Panc1 (cell line): ENCODE data around the gene NPHP4. TPM values are rescaled to one million over a fixed set of nuclear protein-coding genes. Genes with fewer than 3 reads are reported as not detected.

Source experiments
- ATAC-seq: fragments of 200-7000 bp; cut with Tn5 transposase; 2 replicates; pipeline ENCODE4 v1.9.1; 2020; ENCODE audit warnings: mild to moderate bottlenecking, moderate library complexity
- BruUV-seq: library from RNA; stranded (reverse); fragments of 400-500 nt; replicated peaks from 2 replicates; lab custom pipeline; 2021; lab: Mats Ljungman, UMichigan
- CTCF ChIA-PET: fragments of 300-600 bp; sonication (Branson Sonifier 250); formaldehyde crosslinking; loops from one replicate; lab custom pipeline; 2022; ENCODE audit warnings: antibody characterized with exemption; lab: Charles Lee
- POLR2A ChIA-PET: fragments of 300-600 bp; sonication (Branson Sonifier 250); formaldehyde crosslinking; loops from one replicate; lab custom pipeline; 2022; ENCODE audit warnings: antibody characterized with exemption; lab: Charles Lee
- DNase-seq: peaks from one replicate; pipeline ENCODE4 v3.0.0-alpha.2; 2010; ENCODE audit warnings: low read depth, low spot score
- H3K27ac ChIP-seq: 2 replicates; pipeline ENCODE4 v1.5.1; 2011; ENCODE audit warnings: mild to moderate bottlenecking, low read length, inconsistent platforms
- H3K27me3 ChIP-seq: fragments of 200-500 bp; sonication (Bioruptor generic); 2 replicates; pipeline ENCODE4 v1.6.0; 2014; ENCODE audit warnings: low read length, inconsistent platforms; ENCODE audit not compliant: control insufficient read depth, insufficient read depth
- H3K36me3 ChIP-seq: fragments of 200-500 bp; sonication (Bioruptor generic); 2 replicates; pipeline ENCODE4 v1.5.1; 2014; ENCODE audit warnings: inconsistent platforms, mild to moderate bottlenecking, low read length, moderate library complexity; ENCODE audit not compliant: control insufficient read depth, insufficient read depth
- H3K4me1 ChIP-seq: 2 replicates; pipeline ENCODE4 v1.5.1; 2011; ENCODE audit warnings: inconsistent platforms, mild to moderate bottlenecking, low read length, moderate library complexity; ENCODE audit not compliant: control insufficient read depth, insufficient read depth
- H3K4me3 ChIP-seq, 2 experiments: 2 replicates each; pipeline ENCODE4 v1.5.1; 2011 to 2012; ENCODE audit warnings: low read depth in 2 of 2, low read length in 2 of 2, mild to moderate bottlenecking in 2 of 2, inconsistent platforms in 1 of 2, moderate library complexity in 1 of 2
- H3K9me3 ChIP-seq: fragments of 200-500 bp; sonication (Bioruptor generic); 2 replicates; pipeline ENCODE4 v1.5.1; 2014; ENCODE audit warnings: low read depth, mild to moderate bottlenecking, inconsistent platforms, low read length, moderate library complexity; ENCODE audit not compliant: control insufficient read depth, insufficient read depth
- CTCF ChIP-seq: fragments of 450-650 bp; IDR thresholded peaks from 2 replicates; pipeline ENCODE4 v1.5.1; 2017; ENCODE audit warnings: mild to moderate bottlenecking
- POLR2AphosphoS5 ChIP-seq: IDR thresholded peaks from 2 replicates; pipeline ENCODE4 v1.6.1; 2012; ENCODE audit warnings: mild to moderate bottlenecking, low read depth, low read length, moderate library complexity
- REST ChIP-seq, 2 experiments: IDR thresholded peaks; 2 replicates each; pipeline ENCODE4 v1.6.1; 2011 to 2012; ENCODE audit warnings: low read depth in 2 of 2, control low read depth in 1 of 2, low read length in 1 of 2, mild to moderate bottlenecking in 1 of 2, moderate library complexity in 1 of 2; ENCODE audit not compliant: insufficient read depth in 1 of 2
- SIN3A ChIP-seq: IDR thresholded peaks from 2 replicates; pipeline ENCODE4 v1.6.1; 2012; ENCODE audit warnings: low read depth, mild to moderate bottlenecking, low read length, moderate library complexity, borderline replicate concordance; ENCODE audit not compliant: insufficient read depth
- TCF7L2 ChIP-seq: IDR thresholded peaks from 2 replicates; pipeline ENCODE4 v1.6.1; 2011; ENCODE audit warnings: mild to moderate bottlenecking, low read depth, low read length, inconsistent platforms
- in situ Hi-C: cut with HindIII; loops from 2 replicates; pipeline ENCODE4 v1.10.0; 2016; ENCODE audit warnings: low sequenced_read_pairs, low pct_unique_long_range_greater_than_20kb
- intact Hi-C: fragments of 100-400 bp; cut with micrococcal nuclease; formaldehyde crosslinking; loops from one replicate; pipeline ENCODE4 v1.10.0; 2022; ENCODE audit not compliant: unreplicated experiment
- total RNA-seq: library from RNA; stranded (reverse); gene quantifications from one replicate; pipeline ENCODE4 v1.2.1, GENCODE V29; 2021; ENCODE audit not compliant: unreplicated experiment

NPHP4 gene
- total RNA-seq, 1 experiment from 2014 or later: 20.1 TPM

GRCh38 chr1:5888606-5889211 is 103.5 kb downstream of the NPHP4 start:
- Histone ChIP-seq H3K27me3 (no peaks in the 10 kb centered on the region), H3K9me3 (no peaks in the 10 kb centered on the region), H3K36me3 (no peaks in the 10 kb centered on the region), H3K4me1 (no peaks in the 10 kb centered on the region), H3K27ac (no peak overlapping the region), H3K4me3 (no peak overlapping the region)
- ChIA-PET CTCF (no interaction called here), POLR2A (no interaction called here)
- ATAC-seq (no peak), DNase-seq (no peak)
- TF ChIP-seq TCF7L2: no peak
- TF ChIP-seq CTCF: no peak
- no peak for TF ChIP-seq POLR2AphosphoS5
- intact Hi-C loops (no loop called here), in situ Hi-C loops (no loop called here)
- no TSS peak for BruUV-seq

DNA sequence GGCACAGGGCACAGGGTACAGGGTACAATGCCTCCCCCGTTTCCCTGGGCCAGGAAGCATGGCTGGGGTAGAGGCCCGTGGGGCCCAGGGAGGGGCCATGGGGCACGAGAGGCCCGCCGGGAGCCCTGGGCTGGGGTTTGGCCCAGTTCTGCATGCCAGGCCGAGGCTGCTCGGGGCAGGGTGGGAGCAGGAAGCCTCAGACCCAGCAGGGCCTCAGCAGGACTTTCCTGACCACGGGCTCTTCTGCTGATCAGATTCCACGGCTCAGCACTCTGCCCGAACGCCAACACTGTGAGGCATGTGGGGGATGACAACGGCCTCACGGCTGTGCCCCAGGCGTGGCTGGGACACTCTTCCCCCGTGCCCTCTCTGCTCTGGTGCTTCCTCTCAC is 104.3 kb downstream of the NPHP4 start:
- no peaks in the 10 kb centered on the region for H3K4me1 ChIP-seq
- DNase-seq: no peak
- no peaks in the 10 kb centered on the region for H3K27me3 ChIP-seq
- no peaks in the 10 kb centered on the region for H3K36me3 ChIP-seq
- ATAC-seq: no peak
- BruUV-seq: no TSS peak
- in situ Hi-C loops: no loop called here
- intact Hi-C loops: no loop called here
- no peak overlapping the region for H3K4me3 ChIP-seq
- TF ChIP-seq REST (IDR thresholded peaks at IDR 0.05; ENCODE audit: insufficient read depth in 1 of 2, low read depth in 2 of 2, low read length in 1 of 2): no peak
- TF ChIP-seq POLR2AphosphoS5: no peak
- no peak for TF ChIP-seq TCF7L2
- TF ChIP-seq SIN3A: no peak
- TF ChIP-seq CTCF: no peak
- POLR2A ChIA-PET: no interaction called here
- H3K9me3 ChIP-seq: no peaks in the 10 kb centered on the region
- H3K27ac ChIP-seq: no peak overlapping the region
- CTCF ChIA-PET: no interaction called here
